GM06990 (cell line): Measurements from ENCODE around the gene GRIK4.

Source experiments
- DNase-seq: peaks from one replicate; pipeline ENCODE4 v3.0.0-alpha.2; 2011; ENCODE audit not compliant: insufficient read length; ENCODE audit errors: extremely low read depth
- H3K27me3 ChIP-seq: replicated peaks from 2 replicates; pipeline ENCODE4 v1.6.0; 2011; ENCODE audit warnings: low read length; ENCODE audit not compliant: control insufficient read depth, insufficient read depth
- H3K36me3 ChIP-seq: 2 replicates; pipeline ENCODE4 v1.5.1; 2011; ENCODE audit warnings: low read length; ENCODE audit not compliant: control insufficient read depth, insufficient read depth
- H3K4me3 ChIP-seq: replicated peaks from 2 replicates; pipeline ENCODE4 v1.5.1; 2011; ENCODE audit warnings: low read depth, mild to moderate bottlenecking, control low read depth, low read length
- CTCF ChIP-seq: IDR thresholded peaks from 2 replicates; pipeline ENCODE4 v1.5.1; 2011; ENCODE audit warnings: low read length, control low read depth, mild to moderate bottlenecking, inconsistent platforms; ENCODE audit not compliant: insufficient read depth, poor library complexity, severe bottlenecking

GRIK4 gene

GRCh38 chr11:120682866-120683265, 171.3 kb downstream of the GRIK4 start:
- no peak for DNase-seq
- Histone ChIP-seq H3K27me3 (no peaks in the 10 kb centered on the region), H3K36me3 (no peaks in the 10 kb centered on the region), H3K4me3 (no peak overlapping the region)
- no peak for TF ChIP-seq CTCF

- Histone ChIP-seq H3K36me3 (no peaks in the 10 kb centered on the region), H3K4me3 (no peak overlapping the region), H3K27me3 (no peaks in the 10 kb centered on the region)
- no peak for TF ChIP-seq CTCF
- no peak for DNase-seq
Measured at GRCh38 chr11:120686516-120686915, 175.0 kb downstream of the GRIK4 start.

- H3K4me3 ChIP-seq, result no peak overlapping the region
- no peaks in the 10 kb centered on the region for H3K27me3 ChIP-seq
- no peak for DNase-seq
- no peak for TF ChIP-seq CTCF
- no peaks in the 10 kb centered on the region for H3K36me3 ChIP-seq
Measured at GRCh38 chr11:120688163-120688562, 176.6 kb downstream of the GRIK4 start.

- H3K36me3 ChIP-seq, result no peaks in the 10 kb centered on the region
- TF ChIP-seq CTCF, result no peak
- H3K4me3 ChIP-seq, result no peak overlapping the region
- H3K27me3 ChIP-seq, result no peaks in the 10 kb centered on the region
- DNase-seq, result no peak
Measured at GRCh38 chr11:120689596-120690275, 178.2 kb downstream of the GRIK4 start.

GRCh38 chr11:120690406-120690805, 178.9 kb downstream of the GRIK4 start:
- no peak for DNase-seq
- Histone ChIP-seq H3K27me3 (no peaks in the 10 kb centered on the region), H3K4me3 (no peak overlapping the region), H3K36me3 (no peaks in the 10 kb centered on the region)
- TF ChIP-seq CTCF, result no peak

GRCh38 chr11:120694726-120695125, 183.2 kb downstream of the GRIK4 start:
- DNase-seq, result no peak
- Histone ChIP-seq H3K27me3 (no peaks in the 10 kb centered on the region; the same call in 1 of the 2 replicates), H3K4me3 (no peak overlapping the region), H3K36me3 (no peaks in the 10 kb centered on the region)
- no peak for TF ChIP-seq CTCF
